Chondrocyte (in vitro differentiated cells): Measurements from ENCODE around the gene KCNJ12. TPM values are rescaled to one million over a fixed set of nuclear protein-coding genes. Genes with fewer than 3 reads are reported as not detected.
"Not testable (repeated sequence)": the region's sequence is repeated elsewhere in the genome, so short reads cannot be mapped to it uniquely, and the experiment has no call there.

ENCODE experiments used
- DNase-seq: peaks from one replicate; pipeline ENCODE4 v3.0.0; 2021; ENCODE audit warnings: mixed read lengths, low spot score
- H3K27ac Mint-ChIP-seq: one replicate; pipeline ENCODE4 v1.8.0; 2021; ENCODE audit warnings: mild to moderate bottlenecking, moderate library complexity, mixed read lengths; ENCODE audit not compliant: unreplicated experiment
- H3K27me3 Mint-ChIP-seq: 2 replicates; pipeline ENCODE4 v1.8.0; 2021; ENCODE audit warnings: low read depth, mixed read lengths
- H3K36me3 Mint-ChIP-seq: 2 replicates; pipeline ENCODE4 v1.8.0; 2021; ENCODE audit warnings: low read depth, mixed read lengths
- H3K4me1 Mint-ChIP-seq: 2 replicates; pipeline ENCODE4 v1.8.0; 2021; ENCODE audit warnings: low read depth, mild to moderate bottlenecking, mixed read lengths
- H3K4me3 Mint-ChIP-seq: one replicate; pipeline ENCODE4 v1.8.0; 2021; ENCODE audit warnings: mild to moderate bottlenecking, moderate library complexity, mixed read lengths; ENCODE audit not compliant: unreplicated experiment
- H3K9me3 Mint-ChIP-seq: 2 replicates; pipeline ENCODE4 v1.8.0; 2021; ENCODE audit warnings: low read depth, mixed read lengths
- CTCF ChIP-seq: fragments of 200-600 bp; sonication (generic); IDR thresholded peaks from 2 replicates; pipeline ENCODE4 v1.5.0; 2021; ENCODE audit warnings: antibody characterized with exemption, mild to moderate bottlenecking, moderate library complexity
- total RNA-seq: library from RNA; stranded (reverse); gene quantifications from 3 replicates; pipeline ENCODE4 v1.2.1, GENCODE V29; 2021

Gene KCNJ12
- total RNA-seq, 1 donor from 2014 or later = 2.5 TPM

DNA sequence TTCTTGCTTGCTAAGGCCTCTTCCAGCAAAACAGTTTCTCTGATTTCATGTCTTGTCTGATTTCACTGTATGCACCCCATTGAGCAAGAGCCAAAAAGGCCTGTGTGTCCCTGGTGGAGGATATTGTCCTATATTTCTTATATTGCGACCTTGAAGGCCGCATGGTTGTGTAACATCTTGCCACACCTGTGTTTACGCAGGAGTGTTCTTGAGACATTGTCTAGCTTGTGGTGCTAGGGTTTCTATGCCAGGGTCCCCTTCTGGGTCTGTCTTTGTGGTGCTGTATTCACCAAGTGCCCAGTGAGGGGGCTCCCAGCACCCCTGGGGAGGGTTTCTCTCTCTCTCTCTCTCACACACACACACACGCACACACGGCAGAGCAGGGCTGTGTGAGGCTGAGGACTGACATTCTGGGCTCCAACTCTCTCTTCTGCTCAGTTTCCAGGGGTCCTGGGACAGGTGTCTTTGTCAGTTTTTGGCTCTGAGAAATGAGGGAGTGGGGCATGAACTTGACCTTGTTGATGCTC, 35.6 kb downstream of the KCNJ12 start:
- not testable (repeated sequence) for H3K27me3 Mint-ChIP-seq, H3K36me3 Mint-ChIP-seq, H3K27ac Mint-ChIP-seq, H3K9me3 Mint-ChIP-seq, H3K4me3 Mint-ChIP-seq
- peak; percentile 73 for DNase-seq
- peaks cover 16% of the 10 kb centered on the region for H3K4me1 Mint-ChIP-seq

- peaks cover 16% of the 10 kb centered on the region for H3K4me1 Mint-ChIP-seq
- DNase-seq = peak; percentile 83
- not testable (repeated sequence) for H3K36me3 Mint-ChIP-seq, H3K9me3 Mint-ChIP-seq, H3K27ac Mint-ChIP-seq, H3K27me3 Mint-ChIP-seq, H3K4me3 Mint-ChIP-seq
Measured at GRCh38 chr17:21412207-21412681, 36.1 kb downstream of the KCNJ12 start.

DNA sequence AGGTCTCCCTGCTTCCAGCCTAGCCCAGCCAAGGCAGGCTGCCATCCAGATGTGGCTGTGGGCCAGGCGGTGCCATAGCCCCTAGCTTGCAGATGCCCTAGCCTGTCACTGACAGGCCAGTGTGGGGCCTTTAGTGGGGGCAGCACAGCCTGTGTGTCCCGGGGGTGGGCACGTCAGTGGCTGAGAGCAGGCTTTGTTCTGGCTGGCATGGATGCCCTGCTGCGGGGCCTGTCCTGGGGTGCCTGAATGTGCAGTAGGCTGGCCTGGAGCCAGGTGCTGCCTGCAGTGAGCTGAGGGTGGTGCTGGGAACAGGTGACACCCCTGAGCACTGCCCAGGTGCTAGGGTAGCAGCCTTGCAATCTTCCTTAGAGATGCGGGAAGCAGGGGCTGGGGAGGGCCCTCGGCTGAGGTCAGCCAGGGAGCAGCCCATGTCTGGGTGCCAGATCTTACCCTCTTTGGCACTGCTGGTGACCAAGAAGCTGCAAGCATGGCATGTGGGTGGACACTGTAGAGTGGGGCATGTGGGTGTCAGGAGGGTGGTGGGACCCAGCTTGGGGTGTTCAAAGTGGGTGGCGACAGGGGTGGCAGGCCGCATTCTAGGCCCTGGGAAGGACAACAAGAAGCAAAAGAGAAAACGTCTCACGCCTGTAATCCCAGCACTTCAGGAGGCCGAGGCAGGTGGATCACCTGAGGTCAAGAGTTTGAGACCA, 37.6 kb downstream of the KCNJ12 start:
- not testable (repeated sequence) for H3K27ac Mint-ChIP-seq, H3K27me3 Mint-ChIP-seq, H3K4me3 Mint-ChIP-seq, DNase-seq, H3K9me3 Mint-ChIP-seq, H3K36me3 Mint-ChIP-seq
- peaks cover 16% of the 10 kb centered on the region for H3K4me1 Mint-ChIP-seq

DNA sequence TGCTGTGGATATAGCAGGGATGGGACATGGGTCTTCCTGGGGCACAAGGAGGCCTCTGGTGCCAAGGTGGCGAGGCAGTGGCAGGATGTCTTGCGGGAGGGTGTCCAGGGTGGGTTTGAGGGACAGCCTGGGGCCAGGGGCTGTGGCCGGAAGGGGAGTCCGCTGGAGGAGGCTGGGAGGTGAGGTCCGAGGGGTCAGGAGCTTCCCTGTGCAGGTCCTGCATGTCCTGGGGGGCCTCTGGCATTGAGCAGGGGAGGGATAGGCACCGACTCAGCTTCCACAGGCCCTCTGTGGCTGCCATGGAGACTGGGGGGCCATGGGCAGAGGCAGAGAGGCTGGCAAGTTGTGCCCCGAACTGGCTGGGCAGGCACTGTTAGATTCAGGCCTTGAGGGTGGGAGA, 38.5 kb downstream of the KCNJ12 start:
- H3K27ac Mint-ChIP-seq, DNase-seq, H3K36me3 Mint-ChIP-seq, H3K4me3 Mint-ChIP-seq, H3K9me3 Mint-ChIP-seq, H3K27me3 Mint-ChIP-seq: not testable (repeated sequence)
- peaks cover 16% of the 10 kb centered on the region for H3K4me1 Mint-ChIP-seq

DNA sequence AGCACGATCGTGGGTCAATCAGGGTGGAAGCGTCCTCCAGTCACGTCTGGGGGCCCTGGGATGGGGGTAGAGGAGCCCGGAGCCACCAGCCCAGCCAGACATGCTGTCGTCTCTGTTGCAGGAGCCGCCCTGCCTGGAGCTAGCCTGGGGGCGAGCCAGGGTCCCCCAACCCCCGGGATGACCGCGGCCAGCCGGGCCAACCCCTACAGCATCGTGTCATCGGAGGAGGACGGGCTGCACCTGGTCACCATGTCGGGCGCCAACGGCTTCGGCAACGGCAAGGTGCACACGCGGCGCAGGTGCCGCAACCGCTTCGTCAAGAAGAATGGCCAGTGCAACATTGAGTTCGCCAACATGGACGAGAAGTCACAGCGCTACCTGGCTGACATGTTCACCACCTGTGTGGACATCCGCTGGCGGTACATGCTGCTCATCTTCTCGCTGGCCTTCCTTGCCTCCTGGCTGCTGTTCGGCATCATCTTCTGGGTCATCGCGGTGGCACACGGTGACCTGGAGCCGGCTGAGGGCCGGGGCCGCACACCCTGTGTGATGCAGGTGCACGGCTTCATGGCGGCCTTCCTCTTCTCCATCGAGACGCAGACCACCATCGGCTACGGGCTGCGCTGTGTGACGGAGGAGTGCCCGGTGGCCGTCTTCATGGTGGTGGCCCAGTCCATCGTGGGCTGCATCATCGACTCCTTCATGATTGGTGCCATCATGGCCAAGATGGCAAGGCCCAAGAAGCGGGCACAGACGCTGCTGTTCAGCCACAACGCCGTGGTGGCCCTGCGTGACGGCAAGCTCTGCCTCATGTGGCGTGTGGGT, 39.2 kb downstream of the KCNJ12 start:
- not testable (repeated sequence) for H3K9me3 Mint-ChIP-seq, H3K4me3 Mint-ChIP-seq, DNase-seq, H3K27me3 Mint-ChIP-seq, H3K27ac Mint-ChIP-seq, H3K36me3 Mint-ChIP-seq
- peaks cover 12% of the 10 kb centered on the region for H3K4me1 Mint-ChIP-seq

GRCh38 chr17:21416471-21416981, 40.4 kb downstream of the KCNJ12 start:
- H3K4me1 Mint-ChIP-seq, H3K27me3 Mint-ChIP-seq, H3K27ac Mint-ChIP-seq, H3K36me3 Mint-ChIP-seq, H3K9me3 Mint-ChIP-seq, DNase-seq, H3K4me3 Mint-ChIP-seq: not testable (repeated sequence)

- not testable (repeated sequence) for H3K4me1 Mint-ChIP-seq, H3K9me3 Mint-ChIP-seq, H3K27ac Mint-ChIP-seq, H3K4me3 Mint-ChIP-seq, H3K36me3 Mint-ChIP-seq, H3K27me3 Mint-ChIP-seq, DNase-seq
Measured at GRCh38 chr17:21417349-21417748, 41.2 kb downstream of the KCNJ12 start.

GRCh38 chr17:21417921-21418320, 41.8 kb downstream of the KCNJ12 start:
- H3K9me3 Mint-ChIP-seq = no peaks in the 10 kb centered on the region
- no peak for TF ChIP-seq CTCF
- H3K27me3 Mint-ChIP-seq = no peaks in the 10 kb centered on the region
- H3K27ac Mint-ChIP-seq = no peak overlapping the region
- H3K4me3 Mint-ChIP-seq = no peak overlapping the region
- H3K36me3 Mint-ChIP-seq = peaks cover 2% of the 10 kb centered on the region
- DNase-seq = no peak
- H3K4me1 Mint-ChIP-seq = peaks cover 3% of the 10 kb centered on the region
